A673 (cell line): Measurements from ENCODE around the gene ZNF41.

Source experiments
- EZH2 ChIP-seq: fragments of 200-600 bp; sonication (generic); IDR thresholded peaks from 2 replicates; pipeline ENCODE4 v1.6.1; 2017; ENCODE audit warnings: borderline replicate concordance, low read depth, mild to moderate bottlenecking, mixed read lengths, antibody characterized with exemption, low read length; ENCODE audit not compliant: poor library complexity, severe bottlenecking
- TF ChIP-seq, protein P1 (sequence below): fragments of 300-800, 200-600 bp; sonication (generic); conservative IDR thresholded peaks from 2 replicates; pipeline ENCODE4 v1.5.1; 2017; ENCODE audit warnings: low read depth, mild to moderate bottlenecking, antibody characterized with exemption, low read length, moderate library complexity, mixed read lengths

GRCh38 chrX:47500554-47500953 is 17.5 kb upstream of the ZNF41 start:
- TF ChIP-seq, protein P1, sequence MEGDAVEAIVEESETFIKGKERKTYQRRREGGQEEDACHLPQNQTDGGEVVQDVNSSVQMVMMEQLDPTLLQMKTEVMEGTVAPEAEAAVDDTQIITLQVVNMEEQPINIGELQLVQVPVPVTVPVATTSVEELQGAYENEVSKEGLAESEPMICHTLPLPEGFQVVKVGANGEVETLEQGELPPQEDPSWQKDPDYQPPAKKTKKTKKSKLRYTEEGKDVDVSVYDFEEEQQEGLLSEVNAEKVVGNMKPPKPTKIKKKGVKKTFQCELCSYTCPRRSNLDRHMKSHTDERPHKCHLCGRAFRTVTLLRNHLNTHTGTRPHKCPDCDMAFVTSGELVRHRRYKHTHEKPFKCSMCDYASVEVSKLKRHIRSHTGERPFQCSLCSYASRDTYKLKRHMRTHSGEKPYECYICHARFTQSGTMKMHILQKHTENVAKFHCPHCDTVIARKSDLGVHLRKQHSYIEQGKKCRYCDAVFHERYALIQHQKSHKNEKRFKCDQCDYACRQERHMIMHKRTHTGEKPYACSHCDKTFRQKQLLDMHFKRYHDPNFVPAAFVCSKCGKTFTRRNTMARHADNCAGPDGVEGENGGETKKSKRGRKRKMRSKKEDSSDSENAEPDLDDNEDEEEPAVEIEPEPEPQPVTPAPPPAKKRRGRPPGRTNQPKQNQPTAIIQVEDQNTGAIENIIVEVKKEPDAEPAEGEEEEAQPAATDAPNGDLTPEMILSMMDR, result no peak
- TF ChIP-seq EZH2, result no peak
